HL-60 (cell line): ENCODE data around the gene IRF7.

Source experiments
- DNase-seq, 2 experiments: peaks; one replicate each; pipeline ENCODE4 v3.0.0-alpha.2; 2010 to 2020; ENCODE audit warnings: low read depth in 1 of 2, low spot score in 1 of 2
- H3K27ac ChIP-seq: fragments of 250-450 bp; sonication (Bioruptor Pico); replicated peaks from 2 replicates; pipeline ENCODE4 v1.5.1; 2020; ENCODE audit warnings: mild to moderate bottlenecking, moderate library complexity
- H3K27me3 ChIP-seq: fragments of 250-450 bp; sonication (Bioruptor Pico); 2 replicates; pipeline ENCODE4 v1.5.1; 2021; ENCODE audit warnings: mild to moderate bottlenecking, moderate library complexity; ENCODE audit not compliant: insufficient read depth, poor library complexity, severe bottlenecking
- H3K4me3 ChIP-seq: replicated peaks from 2 replicates; pipeline ENCODE4 v1.5.1; 2011; ENCODE audit warnings: mild to moderate bottlenecking, control low read depth, low read length; ENCODE audit not compliant: insufficient read depth
- CTCF ChIP-seq: IDR thresholded peaks from one replicate; pipeline ENCODE4 v1.5.1; 2011; ENCODE audit warnings: low read length, control low read depth, inconsistent platforms; ENCODE audit not compliant: insufficient read depth
- GABPA ChIP-seq: IDR thresholded peaks from 2 replicates; pipeline ENCODE4 v1.6.1; 2012; ENCODE audit warnings: low read depth
- POLR2AphosphoS5 ChIP-seq: IDR thresholded peaks from 2 replicates; pipeline ENCODE4 v1.6.1; 2012; ENCODE audit warnings: low read depth
- REST ChIP-seq: IDR thresholded peaks from 2 replicates; pipeline ENCODE4 v1.6.1; 2012; ENCODE audit warnings: low read depth; ENCODE audit not compliant: insufficient replicate concordance
- SPI1 ChIP-seq: IDR thresholded peaks from 2 replicates; pipeline ENCODE4 v1.6.1; 2012; ENCODE audit warnings: low read depth, mild to moderate bottlenecking, borderline replicate concordance

IRF7 gene

DNA sequence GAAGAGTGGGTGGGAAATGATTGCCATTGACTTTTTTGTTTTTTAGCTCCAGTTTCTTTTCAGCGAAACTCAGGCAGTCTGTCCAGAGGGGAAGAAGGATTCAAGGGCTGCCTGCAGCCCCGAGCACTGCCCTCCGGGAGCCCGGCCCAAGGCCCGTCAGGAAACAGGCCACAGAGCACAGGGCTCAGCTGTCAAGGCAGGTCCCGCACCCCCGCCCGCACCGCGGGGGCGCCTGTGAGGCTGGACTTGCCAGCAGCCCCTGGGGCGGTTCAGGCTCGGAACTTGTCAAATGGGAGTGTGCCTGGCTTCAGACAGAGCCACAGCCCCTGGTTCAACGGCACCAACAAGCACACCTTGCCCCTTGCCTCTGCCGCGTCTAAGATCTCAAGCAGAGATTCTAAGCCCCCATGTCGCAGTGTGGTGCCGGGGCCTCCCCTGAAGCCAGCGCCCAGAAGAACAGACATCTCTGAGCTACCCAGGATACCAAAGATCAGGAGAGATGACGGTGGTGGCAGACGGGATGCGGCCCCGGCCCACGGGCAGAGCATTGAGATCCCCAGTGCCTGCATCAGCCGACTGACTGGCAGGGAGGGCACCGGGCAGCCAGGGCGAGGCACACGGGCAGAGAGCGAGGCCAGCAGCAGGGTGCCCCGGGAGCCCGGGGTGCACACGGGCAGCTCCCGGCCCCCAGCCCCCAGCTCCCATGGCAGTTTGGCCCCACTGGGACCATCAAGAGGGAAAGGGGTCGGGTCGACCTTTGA, 8.6 kb downstream of the IRF7 start:
- no peak overlapping the region for H3K27ac ChIP-seq
- no peak overlapping the region for H3K4me3 ChIP-seq
- TF ChIP-seq CTCF = no peak
- no peak for TF ChIP-seq POLR2AphosphoS5
- TF ChIP-seq REST = no peak
- no peak for TF ChIP-seq GABPA
- no peak for TF ChIP-seq SPI1
- H3K27me3 ChIP-seq = no peaks in the 10 kb centered on the region
- no peak for DNase-seq

- no peak for DNase-seq
Observed at GRCh38 chr11:606245-606644, 9.5 kb downstream of the IRF7 start.

GRCh38 chr11:605286-606129, 10.2 kb downstream of the IRF7 start:
- H3K4me3 ChIP-seq = no peak overlapping the region
- H3K27ac ChIP-seq = no peak overlapping the region
- no peak for DNase-seq
- no peaks in the 10 kb centered on the region for H3K27me3 ChIP-seq
- TF ChIP-seq POLR2AphosphoS5 (no peak), SPI1 (no peak), CTCF (no peak)

More at GRCh38 chr11:606245-606644, 9.5 kb downstream of the IRF7 start:
- TF ChIP-seq POLR2AphosphoS5 = no peak
- TF ChIP-seq SPI1 = no peak
- TF ChIP-seq GABPA = no peak
- TF ChIP-seq REST = no peak
- Histone ChIP-seq H3K27ac (no peak overlapping the region), H3K4me3 (no peak overlapping the region), H3K27me3 (no peaks in the 10 kb centered on the region)

GRCh38 chr11:603154-603553, 12.6 kb downstream of the IRF7 start:
- H3K4me3 ChIP-seq = no peak overlapping the region
- H3K27ac ChIP-seq = no peak overlapping the region
- TF ChIP-seq CTCF (no peak), POLR2AphosphoS5 (no peak), GABPA (no peak), SPI1 (no peak), REST (no peak)
- no peak for DNase-seq
- no peaks in the 10 kb centered on the region for H3K27me3 ChIP-seq
